ENCODE results near the gene MIR17HG.

- no peak for TF ChIP-seq EZH2 (IDR thresholded peaks at IDR 0.05; ENCODE audit: low read depth)
- TF ChIP-seq CTCF (conservative IDR thresholded peaks at IDR 0.05) = no peak
These were observed 39.2 kb upstream of the MIR17HG start for GRCh38 chr13:91308299-91308698.
